Stimulated activated CD8-positive, alpha-beta memory T cell treated with anti-CD3 and anti-CD28 coated beads, Interleukin-4, amount 100 ng/mL, for 48 hours (primary cell): Measurements from ENCODE around the gene PPARA.

Experiments
- DNase-seq: peaks from one replicate; pipeline ENCODE4 v3.0.0-alpha.2; 2020

Gene PPARA

GRCh38 chr22:46114518-46115387 is 35.6 kb upstream of the PPARA start:
- DNase-seq: no peak

- DNase-seq: no peak
These were observed 35.0 kb upstream of the PPARA start for GRCh38 chr22:46115388-46115678.

- DNase-seq: no peak
These were observed 34.4 kb upstream of the PPARA start for GRCh38 chr22:46115755-46116490.

- peak; percentile 92 for DNase-seq
These were observed 33.8 kb upstream of the PPARA start for GRCh38 chr22:46116491-46116958.

GRCh38 chr22:46117206-46118199 is 32.8 kb upstream of the PPARA start:
- DNase-seq: no peak

- DNase-seq: no peak
These were observed 31.1 kb upstream of the PPARA start for GRCh38 chr22:46119093-46119728.

- DNase-seq: no peak
These were observed 30.5 kb upstream of the PPARA start for GRCh38 chr22:46119729-46120419.

- no peak for DNase-seq
These were observed 29.9 kb upstream of the PPARA start for GRCh38 chr22:46120420-46120737.

- DNase-seq: no peak
These were observed 29.2 kb upstream of the PPARA start for GRCh38 chr22:46121079-46121478.

GRCh38 chr22:46121523-46122287 is 28.6 kb upstream of the PPARA start:
- no peak for DNase-seq

- peak; percentile 87 for DNase-seq
These were observed 27.8 kb upstream of the PPARA start for GRCh38 chr22:46122511-46122971.

- no peak for DNase-seq
These were observed 27.2 kb upstream of the PPARA start for GRCh38 chr22:46122980-46123693.

GRCh38 chr22:46123694-46124382 is 26.5 kb upstream of the PPARA start:
- DNase-seq: no peak

- DNase-seq: no peak
These were observed 25.8 kb upstream of the PPARA start for GRCh38 chr22:46124383-46125144.

- DNase-seq: no peak
These were observed 25.0 kb upstream of the PPARA start for GRCh38 chr22:46125311-46125710.

GRCh38 chr22:46125816-46126765 is 24.2 kb upstream of the PPARA start:
- DNase-seq: no peak

GRCh38 chr22:46126853-46127385 is 23.4 kb upstream of the PPARA start:
- no peak for DNase-seq
